H1 (cell line): Measurements from ENCODE around the gene CD53. TPM values are rescaled to one million over a fixed set of nuclear protein-coding genes. Genes with fewer than 3 reads are reported as not detected.

Experiments used
- CTCF ChIA-PET: fragments of 300-600 bp; sonication (Branson Sonifier 250); formaldehyde crosslinking; loops from one replicate; lab custom pipeline; 2021; ENCODE audit not compliant: partially characterized antibody; lab: Charles Lee
- POLR2A ChIA-PET: fragments of 300-600 bp; sonication (Branson Sonifier 250); formaldehyde crosslinking; loops from one replicate; lab custom pipeline; 2021; ENCODE audit warnings: inconsistent platforms; ENCODE audit not compliant: partially characterized antibody; lab: Charles Lee
- DNase-seq, 2 experiments: peaks; one replicate each; pipeline versions ENCODE4 v3.0.0 to v3.0.0-alpha.2; 2010 to 2022; ENCODE audit warnings: low spot score in 2 of 2, low read depth in 1 of 2, mixed read lengths in 1 of 2
- FAIRE-seq: peaks from 2 replicates; lab custom pipeline; 2011; peaks lifted over from hg19 to GRCh38; lab: Jason Lieb, UNC
- H2AFZ ChIP-seq: 2 replicates; pipeline ENCODE4 v1.8.1; 2012; ENCODE audit warnings: low read length, inconsistent platforms
- H2AK5ac ChIP-seq: 2 replicates; pipeline ENCODE4 v1.6.1; 2013; ENCODE audit warnings: low read depth, low read length
- H2BK120ac ChIP-seq: replicated peaks from 2 replicates; pipeline ENCODE3; 2013; ENCODE audit warnings: low read depth, low read length, inconsistent platforms
- H2BK12ac ChIP-seq: 2 replicates; pipeline ENCODE4 v1.6.1; 2013; ENCODE audit warnings: low read depth, low read length
- H2BK15ac ChIP-seq: 2 replicates; pipeline ENCODE4 v1.6.1; 2013; ENCODE audit warnings: low read length
- H2BK20ac ChIP-seq: 2 replicates; pipeline ENCODE4 v1.6.1; 2013; ENCODE audit warnings: low read length
- H2BK5ac ChIP-seq: 2 replicates; pipeline ENCODE4 v1.6.1; 2013; ENCODE audit warnings: low read depth, low read length
- H3K14ac ChIP-seq: 2 replicates; pipeline ENCODE4 v1.6.1; 2013; ENCODE audit warnings: inconsistent platforms; ENCODE audit not compliant: insufficient read length
- H3K18ac ChIP-seq: 2 replicates; pipeline ENCODE4 v1.6.1; 2013; ENCODE audit warnings: low read length; ENCODE audit errors: extremely low read depth
- H3K23ac ChIP-seq: 2 replicates; pipeline ENCODE4 v1.6.1; 2013; ENCODE audit warnings: inconsistent platforms; ENCODE audit not compliant: insufficient read length
- H3K23me2 ChIP-seq: 2 replicates; pipeline ENCODE4 v1.6.1; 2013; ENCODE audit warnings: low read depth, low read length
- H3K27ac ChIP-seq: 2 replicates; pipeline ENCODE4 v1.6.1; 2011; ENCODE audit warnings: low read depth, low read length, inconsistent platforms
- H3K27me3 ChIP-seq, 4 experiments: replicated peaks in 1 of 4; 1 replicate in 1 of 4; 2 replicates in 3 of 4; pipeline versions ENCODE4 v1.6.1 to v1.8.1; 2011 to 2013; ENCODE audit warnings: low read length in 3 of 4, mild to moderate bottlenecking in 3 of 4, inconsistent platforms in 2 of 4, mixed read lengths in 2 of 4, moderate library complexity in 1 of 4; ENCODE audit not compliant: control insufficient read depth in 3 of 4, insufficient read depth in 3 of 4; ENCODE audit errors: extremely low read depth in 1 of 4
- H3K36me3 ChIP-seq, 4 experiments: 2 replicates each; pipeline versions ENCODE4 v1.6.1 to v1.8.1; 2011 to 2013; ENCODE audit warnings: mild to moderate bottlenecking in 4 of 4, low read length in 3 of 4, moderate library complexity in 2 of 4, control low read depth in 1 of 4, inconsistent platforms in 1 of 4; ENCODE audit not compliant: insufficient read depth in 4 of 4, control insufficient read depth in 2 of 4
- H3K4ac ChIP-seq: replicated peaks from 2 replicates; pipeline ENCODE3; 2013; ENCODE audit warnings: low read length, low read depth, mixed read lengths, inconsistent platforms; ENCODE audit not compliant: insufficient read length
- H3K4me1 ChIP-seq, 4 experiments: replicated peaks in 1 of 4; 1 replicate in 1 of 4; 2 replicates in 3 of 4; pipeline versions ENCODE4 v1.6.1 to v1.8.1; 2011 to 2013; ENCODE audit warnings: low read length in 3 of 4, inconsistent platforms in 2 of 4, mixed read lengths in 1 of 4; ENCODE audit not compliant: insufficient read depth in 4 of 4, control insufficient read depth in 3 of 4
- H3K4me2 ChIP-seq, 2 experiments: 2 replicates each; pipeline versions ENCODE4 v1.6.1 to v1.8.1; 2011 to 2013; ENCODE audit warnings: low read depth in 2 of 2, low read length in 2 of 2, control low read depth in 1 of 2, inconsistent platforms in 1 of 2, mild to moderate bottlenecking in 1 of 2; ENCODE audit not compliant: insufficient read depth in 1 of 2
- H3K4me3 ChIP-seq, 4 experiments: fragments of 200-600, 300-600 bp in 1 of 4; sonication (generic), shearing (Covaris generic), sonication (Bioruptor Twin) in 1 of 4; 2 replicates each; pipeline versions ENCODE4 v1.5.1 to v1.8.1; 2011 to 2016; ENCODE audit warnings: low read length in 4 of 4, low read depth in 3 of 4, control low read depth in 2 of 4, inconsistent platforms in 2 of 4, mild to moderate bottlenecking in 2 of 4, mixed read lengths in 1 of 4, moderate library complexity in 1 of 4; ENCODE audit not compliant: insufficient read depth in 2 of 4; ENCODE audit errors: extremely low read depth in 1 of 4
- H3K56ac ChIP-seq: replicated peaks from 2 replicates; pipeline ENCODE3; 2013; ENCODE audit warnings: low read depth, mild to moderate bottlenecking, mixed read lengths, low read length, inconsistent platforms; ENCODE audit not compliant: insufficient read length
- H3K79me1 ChIP-seq: 2 replicates; pipeline ENCODE4 v1.6.1; 2013; ENCODE audit warnings: low read depth, low read length, control low read depth
- H3K79me2 ChIP-seq, 2 experiments: 2 replicates each; pipeline versions ENCODE4 v1.6.1 to v1.8.1; 2012 to 2013; ENCODE audit warnings: low read length in 2 of 2, mild to moderate bottlenecking in 2 of 2, inconsistent platforms in 1 of 2; ENCODE audit not compliant: insufficient read depth in 2 of 2, control insufficient read depth in 1 of 2
- H3K9ac ChIP-seq, 4 experiments: replicated peaks in 1 of 4; 1 replicate in 1 of 4; 2 replicates in 3 of 4; pipeline versions ENCODE4 v1.6.1 to v1.8.1; 2011 to 2013; ENCODE audit warnings: low read depth in 3 of 4, low read length in 3 of 4, control low read depth in 2 of 4, mild to moderate bottlenecking in 2 of 4, moderate library complexity in 2 of 4, inconsistent platforms in 1 of 4; ENCODE audit errors: extremely low read depth in 1 of 4
- H3K9me3 ChIP-seq, 2 experiments: 2 replicates each; pipeline versions ENCODE4 v1.6.1 to v1.8.1; 2012 to 2013; ENCODE audit warnings: mild to moderate bottlenecking in 2 of 2, moderate library complexity in 2 of 2, control low read depth in 1 of 2, inconsistent platforms in 1 of 2, low read depth in 1 of 2, low read length in 1 of 2, mixed read lengths in 1 of 2; ENCODE audit not compliant: insufficient read depth in 2 of 2
- H4K20me1 ChIP-seq, 2 experiments: replicated peaks in 1 of 2; 2 replicates each; pipeline versions ENCODE3 to v1.8.1; 2011 to 2013; ENCODE audit warnings: inconsistent platforms in 2 of 2, low read length in 2 of 2, mild to moderate bottlenecking in 1 of 2; ENCODE audit not compliant: insufficient read depth in 2 of 2, control insufficient read depth in 1 of 2
- H4K5ac ChIP-seq: 2 replicates; pipeline ENCODE4 v1.6.1; 2013; ENCODE audit warnings: low read length, low read depth, mixed read lengths, inconsistent platforms; ENCODE audit not compliant: insufficient read length
- H4K8ac ChIP-seq: 2 replicates; pipeline ENCODE4 v1.8.0; 2013; ENCODE audit warnings: mild to moderate bottlenecking, moderate library complexity, low read length, inconsistent platforms; ENCODE audit not compliant: insufficient read depth; ENCODE audit errors: extremely low read depth
- H4K91ac ChIP-seq: replicated peaks from 2 replicates; pipeline ENCODE3; 2013; ENCODE audit warnings: low read length, mixed read lengths, inconsistent platforms; ENCODE audit not compliant: insufficient read length
- RNF2 ChIP-seq: fragments of 200-900, 300-1000 bp; sonication (generic); IDR thresholded peaks from 2 replicates; pipeline ENCODE4 v1.7.1; 2016; ENCODE audit warnings: borderline replicate concordance, low read depth, mild to moderate bottlenecking, antibody characterized with exemption, low read length; ENCODE audit not compliant: poor library complexity, severe bottlenecking; ENCODE audit errors: missing control alignments
- SIN3A ChIP-seq, 2 experiments: IDR thresholded peaks in 1 of 2; conservative IDR thresholded peaks in 1 of 2; 2 replicates each; pipeline ENCODE4 v1.6.1; 2011 to 2012; ENCODE audit warnings: low read length in 2 of 2, improper control_type of control experiment in 1 of 2, low read depth in 1 of 2, mild to moderate bottlenecking in 1 of 2
- SUZ12 ChIP-seq: fragments of 200-600 bp; sonication (generic); IDR thresholded peaks from 2 replicates; pipeline ENCODE4 v1.6.1; 2012; ENCODE audit warnings: mild to moderate bottlenecking, inconsistent platforms, low read length, moderate library complexity, mixed read lengths
- WGBS, 2 experiments: shearing (Covaris generic) in 1 of 2; methylation state at CpG; one replicate each; pipeline versions ENCODE4 v1.1.6 to v1.1.7; 2013 to 2015; ENCODE audit warnings: low lambda C conversion rate in 2 of 2, mixed read lengths in 2 of 2, inconsistent platforms in 1 of 2, low coverage in 1 of 2, missing lambda C conversion rate in 1 of 2; ENCODE audit not compliant: insufficient replicate concordance in 2 of 2, insufficient coverage in 1 of 2, insufficient read length in 1 of 2; ENCODE audit errors: extremely low coverage in 1 of 2, missing lambda C conversion rate in 1 of 2; 5-methylcytosine and 5-hydroxymethylcytosine counted together
- polyA plus RNA-seq, 7 experiments: library from polyadenylated mRNA; depleted of rRNA in 3 of 7; stranded (reverse) in 5 of 7; unstranded in 2 of 7; fragments of >200 nt in 5 of 7; fragments of 200-250 nt in 2 of 7; gene quantifications; 1 replicate in 5 of 7; 2 replicates in 1 of 7; 4 replicates in 1 of 7; pipeline versions ENCODE4 v1.2.1 to v1.2.3, GENCODE V29; 2011 to 2013; ENCODE audit warnings: missing spikeins in 2 of 7, mixed read lengths in 2 of 7
- total RNA-seq: library from RNA; stranded (reverse); fragmentation: NEBNext Ultra II Directional; extraction: Animal tissue kit (Norgen Biotek cat#: 25700); gene quantifications from 2 replicates; pipeline ENCODE4 v1.2.1, GENCODE V29; 2021

The CD53 gene
- total and polyA plus RNA-seq, 2 of the 8 experiments (the other 6 are each of a cell fraction or from before 2014, with no cell fraction given) = 0.56 to 1.0 TPM

DNA sequence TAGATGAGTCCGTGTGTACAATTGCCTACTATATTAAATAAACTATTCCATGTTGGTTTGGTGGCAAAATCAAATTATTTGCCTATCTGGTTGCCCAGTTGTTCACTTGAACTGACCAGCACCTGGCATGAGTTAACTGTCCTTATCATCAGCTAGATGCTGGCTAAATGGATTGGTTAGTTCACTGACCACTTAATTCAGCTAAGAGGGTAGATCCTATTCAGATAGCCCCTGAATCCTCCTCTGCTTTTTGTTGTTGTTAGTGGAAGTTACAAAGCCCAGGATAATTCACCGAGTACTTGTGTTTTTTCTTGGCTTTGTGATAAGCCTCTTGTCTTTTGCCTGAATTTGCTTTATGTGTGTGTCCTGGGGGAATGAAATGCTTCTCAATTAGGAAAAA is 22.8 kb upstream of the CD53 start:
- no peak overlapping the region for H4K91ac ChIP-seq
- H3K23me2 ChIP-seq = no peaks in the 10 kb centered on the region
- H2BK5ac ChIP-seq = no peak overlapping the region
- H3K79me1 ChIP-seq = no peaks in the 10 kb centered on the region
- H3K36me3 ChIP-seq = no peaks in the 10 kb centered on the region
- H3K4me2 ChIP-seq = no peak overlapping the region
- no peak overlapping the region for H3K9ac ChIP-seq
- ChIA-PET POLR2A (no interaction called here), CTCF (interaction anchor here (0.7 to 1.0 kb wide), 2 partner anchors 15 to 20 kb away, joined by 3 to 4 read pairs; no protein-coding TSS in a partner anchor)
- 54% methylated on average over 2 of the region's 2 CpGs; no CpG with 5 or more reads in 1 of the 2 experiments for WGBS, 2 experiments
- no peak for DNase-seq
- H3K27me3 ChIP-seq = no peaks in the 10 kb centered on the region
- no peak overlapping the region for H2BK15ac ChIP-seq
- no peak overlapping the region for H3K4me3 ChIP-seq
- H4K8ac ChIP-seq = no peak overlapping the region
- no peak overlapping the region for H2AK5ac ChIP-seq
- no peak overlapping the region for H2BK120ac ChIP-seq
- H3K14ac ChIP-seq = no peak overlapping the region
- peaks cover 4 to 21% of the 10 kb centered on the region in 2 experiments; a peak in 3 of 4 replicates for H3K9me3 ChIP-seq
- H2AFZ ChIP-seq = no peak overlapping the region
- no peak for FAIRE-seq
- no peak overlapping the region for H2BK12ac ChIP-seq
- no peak overlapping the region for H3K18ac ChIP-seq
- no peaks in the 10 kb centered on the region for H3K4me1 ChIP-seq
- H3K27ac ChIP-seq = no peak overlapping the region
- H3K79me2 ChIP-seq = no peaks in the 10 kb centered on the region
- H4K5ac ChIP-seq = no peak overlapping the region
- no peaks in the 10 kb centered on the region for H4K20me1 ChIP-seq
- H3K23ac ChIP-seq = no peak overlapping the region
- H2BK20ac ChIP-seq = no peak overlapping the region
- H3K4ac ChIP-seq = no peak overlapping the region
- H3K56ac ChIP-seq = no peak overlapping the region
- TF ChIP-seq SUZ12 (no peak), SIN3A (conservative IDR thresholded peaks at IDR 0.05 in 1 of 2, IDR thresholded peaks at IDR 0.05 in 1 of 2; ENCODE audit: low read depth in 1 of 2, low read length in 2 of 2) (no peak), RNF2 (no peak)
